ENCODE data around the gene TMCC1. TPM values are rescaled to one million over a fixed set of nuclear protein-coding genes. Genes with fewer than 3 reads are reported as not detected.
"Not testable (repeated sequence)": the region's sequence is repeated elsewhere in the genome, so short reads cannot be mapped to it uniquely, and the experiment has no call there.

The TMCC1 gene
- total and polyA plus RNA-seq, 12 donors = 5.3 to 36.0 (median 27.2) TPM

DNA sequence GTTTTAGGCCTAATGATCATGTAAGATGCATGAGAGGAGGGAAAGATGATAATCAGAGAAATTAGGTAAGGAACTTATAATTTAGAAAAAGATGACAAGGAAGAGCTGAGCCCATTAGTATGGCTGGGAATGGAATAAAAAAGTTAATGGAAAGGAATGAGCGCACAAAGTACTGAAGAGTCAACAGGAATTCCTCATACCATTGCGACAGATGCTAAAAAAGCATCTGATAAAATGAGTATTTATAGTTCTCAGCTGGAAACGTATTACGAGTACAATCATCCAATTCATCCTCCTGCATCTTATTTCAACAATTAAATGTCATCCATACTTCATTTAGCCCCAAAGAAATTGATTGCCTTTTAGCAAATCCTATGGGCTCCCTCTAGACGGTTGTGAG is 58.9 kb downstream of the TMCC1 start:
- WGBS, 2 donors = 46 to 59% methylated on average over 5 of the region's 5 CpGs
- Histone ChIP-seq H3K27me3 (no peaks in the 10 kb centered on the region), H3K4me3 (no peak overlapping the region), H3K4me1 (peaks cover 9 to 39% (median 25%) of the 10 kb centered on the region in 9 donors), H3K36me3 (peaks cover 0 to 6% (median 0%) of the 10 kb centered on the region in 9 donors), H3K27ac (no peak overlapping the region), H3K9me3 (no peaks in the 10 kb centered on the region)
- DNase-seq = no peak
- TF ChIP-seq, protein P1, sequence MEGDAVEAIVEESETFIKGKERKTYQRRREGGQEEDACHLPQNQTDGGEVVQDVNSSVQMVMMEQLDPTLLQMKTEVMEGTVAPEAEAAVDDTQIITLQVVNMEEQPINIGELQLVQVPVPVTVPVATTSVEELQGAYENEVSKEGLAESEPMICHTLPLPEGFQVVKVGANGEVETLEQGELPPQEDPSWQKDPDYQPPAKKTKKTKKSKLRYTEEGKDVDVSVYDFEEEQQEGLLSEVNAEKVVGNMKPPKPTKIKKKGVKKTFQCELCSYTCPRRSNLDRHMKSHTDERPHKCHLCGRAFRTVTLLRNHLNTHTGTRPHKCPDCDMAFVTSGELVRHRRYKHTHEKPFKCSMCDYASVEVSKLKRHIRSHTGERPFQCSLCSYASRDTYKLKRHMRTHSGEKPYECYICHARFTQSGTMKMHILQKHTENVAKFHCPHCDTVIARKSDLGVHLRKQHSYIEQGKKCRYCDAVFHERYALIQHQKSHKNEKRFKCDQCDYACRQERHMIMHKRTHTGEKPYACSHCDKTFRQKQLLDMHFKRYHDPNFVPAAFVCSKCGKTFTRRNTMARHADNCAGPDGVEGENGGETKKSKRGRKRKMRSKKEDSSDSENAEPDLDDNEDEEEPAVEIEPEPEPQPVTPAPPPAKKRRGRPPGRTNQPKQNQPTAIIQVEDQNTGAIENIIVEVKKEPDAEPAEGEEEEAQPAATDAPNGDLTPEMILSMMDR (IDR thresholded peaks at IDR 0.05) = no peak
- intact Hi-C loops (cut with DNase I) = loop anchor here in 1 of 10 donors (10.0 kb wide), 1 partner anchor 100 kb away; no protein-coding TSS in a partner anchor
- no peak for ATAC-seq

DNA sequence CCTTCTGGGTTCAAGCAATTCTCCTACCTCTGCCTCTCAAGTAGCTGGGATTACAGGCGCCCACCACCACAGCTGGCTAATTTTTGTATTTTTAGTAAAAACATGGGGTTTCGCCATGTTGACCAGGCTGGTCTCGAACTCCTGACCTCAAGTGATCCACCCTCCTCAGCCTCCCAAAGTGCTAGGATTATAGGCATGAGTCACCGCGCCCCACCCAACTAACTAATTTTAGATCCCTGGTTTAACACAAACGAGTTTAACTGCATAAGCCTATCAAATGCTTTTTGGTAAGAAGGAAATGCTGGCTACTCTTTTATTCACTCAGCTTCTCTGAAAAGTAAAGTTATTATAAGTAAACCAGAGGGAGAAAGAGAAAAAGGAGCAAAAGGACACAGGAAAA is 61.6 kb downstream of the TMCC1 start:
- not testable (repeated sequence) for DNase-seq, H3K27me3 ChIP-seq, H3K9me3 ChIP-seq, H3K27ac ChIP-seq, ATAC-seq, H3K4me3 ChIP-seq, H3K36me3 ChIP-seq
- intact Hi-C loops (cut with DNase I) = loop anchor here in 1 of 10 donors (10.0 kb wide), 1 partner anchor 103 kb away; no protein-coding TSS in a partner anchor
- H3K4me1 ChIP-seq = peaks cover 3 to 26% (median 16%) of the 10 kb centered on the region in 9 donors
- 80 to 84% methylated on average over 6 of the region's 6 CpGs for WGBS, 2 donors

DNA sequence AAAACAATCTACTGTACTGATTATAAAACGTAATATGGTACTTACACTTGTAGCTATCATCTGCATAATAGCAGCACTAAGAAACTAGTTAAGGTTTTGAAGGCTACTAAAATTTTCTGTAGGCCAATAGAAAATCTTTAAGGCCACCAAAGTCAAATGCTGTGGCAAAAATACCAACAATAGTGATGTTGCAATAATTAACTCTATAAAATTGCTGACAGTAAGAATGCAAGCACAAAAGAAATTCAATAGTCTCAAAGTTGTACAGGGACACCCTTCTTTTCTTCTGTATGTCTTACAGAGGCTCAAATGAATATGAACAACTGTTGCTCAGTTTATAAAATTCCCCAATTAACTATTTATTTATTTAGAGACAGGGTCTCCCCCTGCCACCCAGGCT is 62.0 kb downstream of the TMCC1 start:
- no peaks in the 10 kb centered on the region for H3K9me3 ChIP-seq
- peaks cover 0 to 21% (median 11%) of the 10 kb centered on the region in 9 donors for H3K4me1 ChIP-seq
- no peak overlapping the region for H3K27ac ChIP-seq
- TF ChIP-seq, protein P1 (IDR thresholded peaks at IDR 0.05) = no peak
- 96 to 100% methylated on average over 1 of the region's 1 CpG for WGBS, 2 donors
- intact Hi-C loops (cut with DNase I) = loop anchor here in 1 of 10 donors (10.0 kb wide), 1 partner anchor 103 kb away; no protein-coding TSS in a partner anchor
- H3K27me3 ChIP-seq = no peaks in the 10 kb centered on the region
- no peak overlapping the region for H3K4me3 ChIP-seq
- no peak for DNase-seq
- no peak for ATAC-seq
- peaks cover 0 to 7% (median 0%) of the 10 kb centered on the region in 9 donors for H3K36me3 ChIP-seq

DNA sequence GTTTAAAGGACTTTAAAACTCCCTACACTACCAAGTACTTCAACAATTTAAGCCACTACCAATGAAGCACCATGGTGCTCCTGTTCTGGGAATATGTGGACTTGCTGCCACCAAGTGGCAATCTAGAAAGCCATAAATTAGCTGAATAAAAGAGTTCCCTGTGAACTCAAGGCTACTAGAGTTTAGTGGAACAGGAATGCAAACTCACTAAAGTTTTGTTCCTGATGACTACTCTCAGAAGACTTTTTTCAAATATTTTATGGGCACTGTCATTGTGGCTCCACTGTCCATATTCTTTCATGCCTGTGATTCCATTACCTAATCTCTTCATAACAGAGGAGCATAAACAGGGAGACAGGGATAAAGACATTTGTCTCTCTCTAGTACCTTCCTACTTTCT is 63.9 kb downstream of the TMCC1 start:
- peaks cover 0 to 16% (median 5%) of the 10 kb centered on the region in 9 donors for H3K4me1 ChIP-seq
- H3K4me3 ChIP-seq = no peak overlapping the region
- TF ChIP-seq, protein P1 (IDR thresholded peaks at IDR 0.05) = peak; percentile 34 to 84 (median 71)
- peak; percentile 81 to 92 (median 86) for ATAC-seq
- H3K27ac ChIP-seq = peak overlapping the region in 1 of 10 donors; percentile 2
- H3K27me3 ChIP-seq = no peaks in the 10 kb centered on the region
- DNase-seq = peak in 1 of 2 donors; percentile 64
- H3K9me3 ChIP-seq = no peaks in the 10 kb centered on the region
- peaks cover 0 to 7% (median 0%) of the 10 kb centered on the region in 9 donors for H3K36me3 ChIP-seq
- intact Hi-C loops (cut with DNase I) = loop anchor here (1.0 to 10.0 kb wide), 16 partner anchors 103 to 487 kb away; no protein-coding TSS in a partner anchor

DNA sequence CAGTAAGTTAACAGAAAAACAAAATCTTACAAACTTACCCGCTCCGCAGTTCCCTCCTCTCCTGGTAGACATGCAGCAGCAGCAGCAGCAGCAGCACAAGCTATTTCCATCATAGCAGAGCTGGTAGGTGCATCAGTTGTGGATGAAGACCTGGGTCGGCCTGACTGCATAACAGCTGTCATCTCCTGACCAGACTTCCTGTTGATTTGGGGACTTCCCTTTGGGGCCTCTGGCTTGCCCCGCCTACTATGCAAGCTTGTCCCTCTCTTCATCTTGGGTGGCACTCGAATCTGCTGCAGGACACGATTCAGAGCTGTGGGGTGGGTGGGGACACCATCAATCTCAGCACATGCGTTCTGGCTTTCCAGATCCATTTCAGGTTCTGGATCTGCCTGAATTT is 65.7 kb downstream of the TMCC1 start:
- no peaks in the 10 kb centered on the region for H3K9me3 ChIP-seq
- H3K27ac ChIP-seq = no peak overlapping the region
- intact Hi-C loops (cut with DNase I) = loop anchor here (2.0 to 10.0 kb wide), 15 partner anchors 105 to 485 kb away; no protein-coding TSS in a partner anchor
- H3K4me3 ChIP-seq = no peak overlapping the region
- ATAC-seq (peak in 4 of 8 donors; percentile 22 to 55 (median 44)), DNase-seq (no peak)
- H3K36me3 ChIP-seq = peaks cover 0 to 9% (median 0%) of the 10 kb centered on the region in 9 donors
- no peaks in the 10 kb centered on the region for H3K27me3 ChIP-seq
- peaks cover 0 to 21% (median 0%) of the 10 kb centered on the region in 9 donors for H3K4me1 ChIP-seq
- TF ChIP-seq, protein P1 (IDR thresholded peaks at IDR 0.05) = no peak
- WGBS, 2 donors = 63 to 67% methylated on average over 7 of the region's 7 CpGs
